Stimulated activated naive CD4-positive, alpha-beta T cell treated with Interleukin-2 at 50 U/mL for 16 hours (primary cell): Measurements from ENCODE around the gene EMILIN2.

Experiments
- DNase-seq: peaks from one replicate; lab custom pipeline; 2025; lab: John Stamatoyannopoulos, UW

The EMILIN2 gene

GRCh38 chr18:2916184-2916583 is 69.4 kb downstream of the EMILIN2 start:
- DNase-seq, result no peak

GRCh38 chr18:2917259-2918047 is 70.6 kb downstream of the EMILIN2 start:
- DNase-seq, result no peak

- DNase-seq, result no peak
These were observed 72.2 kb downstream of the EMILIN2 start for GRCh38 chr18:2918761-2919550.

- no peak for DNase-seq
These were observed 72.8 kb downstream of the EMILIN2 start for GRCh38 chr18:2919600-2919999.

GRCh38 chr18:2920027-2920426 is 73.2 kb downstream of the EMILIN2 start:
- no peak for DNase-seq

GRCh38 chr18:2920546-2921343 is 73.9 kb downstream of the EMILIN2 start:
- no peak for DNase-seq

- DNase-seq, result no peak
These were observed 75.0 kb downstream of the EMILIN2 start for GRCh38 chr18:2921778-2922177.

GRCh38 chr18:2923464-2923863 is 76.7 kb downstream of the EMILIN2 start:
- no peak for DNase-seq

- DNase-seq, result no peak
These were observed 78.1 kb downstream of the EMILIN2 start for GRCh38 chr18:2924920-2925319.

GRCh38 chr18:2926528-2926927 is 79.7 kb downstream of the EMILIN2 start:
- no peak for DNase-seq

- DNase-seq, result no peak
These were observed 80.9 kb downstream of the EMILIN2 start for GRCh38 chr18:2927745-2928144.

- DNase-seq, result no peak
These were observed 85.7 kb downstream of the EMILIN2 start for GRCh38 chr18:2932247-2933181.

- DNase-seq, result no peak
These were observed 87.2 kb downstream of the EMILIN2 start for GRCh38 chr18:2933995-2934394.

GRCh38 chr18:2935438-2936192 is 88.8 kb downstream of the EMILIN2 start:
- no peak for DNase-seq

- no peak for DNase-seq
These were observed 92.5 kb downstream of the EMILIN2 start for GRCh38 chr18:2939317-2939716.

GRCh38 chr18:2948038-2948437 is 101.2 kb downstream of the EMILIN2 start:
- DNase-seq, result no peak

- no peak for DNase-seq
These were observed 105.8 kb downstream of the EMILIN2 start for GRCh38 chr18:2952605-2953004.

GRCh38 chr18:2953935-2954653 is 107.3 kb downstream of the EMILIN2 start:
- no peak for DNase-seq

- DNase-seq, result no peak
These were observed 108.3 kb downstream of the EMILIN2 start for GRCh38 chr18:2954869-2955645.
